Central memory CD8-positive, alpha-beta T cell (primary cell): ENCODE measurements around the gene MYT1.

ENCODE experiments used
- ATAC-seq: fragments of 150-1000 bp; cut with Tn5 transposase; replicated peaks from 2 replicates; pipeline ENCODE4 v1.10.0; 2022; ENCODE audit warnings: mild to moderate bottlenecking, moderate FRiP score, moderate number of reproducible peaks; ENCODE audit not compliant: poor library complexity, severe bottlenecking; ENCODE audit errors: extremely low read depth
- DNase-seq, 2 donors: peaks; one replicate each; pipeline ENCODE4 v3.0.0; 2021; ENCODE audit warnings: low spot score in 2 of 2
- H3K27ac Mint-ChIP-seq: one replicate; pipeline ENCODE4 v1.8.0; 2022; ENCODE audit warnings: low read depth, mild to moderate bottlenecking, moderate library complexity, mixed read lengths
- H3K27me3 Mint-ChIP-seq: one replicate; pipeline ENCODE4 v1.8.0; 2022; ENCODE audit warnings: mixed read lengths
- H3K36me3 Mint-ChIP-seq: one replicate; pipeline ENCODE4 v1.8.0; 2022; ENCODE audit warnings: mild to moderate bottlenecking, moderate library complexity, mixed read lengths; ENCODE audit not compliant: insufficient read depth
- H3K4me1 Mint-ChIP-seq: one replicate; pipeline ENCODE4 v1.8.0; 2022; ENCODE audit warnings: mixed read lengths
- H3K4me3 Mint-ChIP-seq: one replicate; pipeline ENCODE4 v1.8.0; 2022; ENCODE audit warnings: mild to moderate bottlenecking, moderate library complexity, mixed read lengths
- H3K9me3 Mint-ChIP-seq: one replicate; pipeline ENCODE4 v1.8.0; 2022; ENCODE audit warnings: mixed read lengths

The MYT1 gene

GRCh38 chr20:64199395-64199794, 35.1 kb downstream of the MYT1 start:
- no peak for DNase-seq
- Mint-ChIP-seq H3K4me3 (no peak overlapping the region), H3K9me3 (no peaks in the 10 kb centered on the region), H3K4me1 (no peaks in the 10 kb centered on the region), H3K36me3 (peaks cover 3% of the 10 kb centered on the region), H3K27ac (no peak overlapping the region), H3K27me3 (peaks cover 30% of the 10 kb centered on the region)
- no peak for ATAC-seq

- no peak overlapping the region for H3K4me3 Mint-ChIP-seq
- DNase-seq (no peak), ATAC-seq (no peak)
- no peaks in the 10 kb centered on the region for H3K9me3 Mint-ChIP-seq
- peaks cover 25% of the 10 kb centered on the region for H3K27me3 Mint-ChIP-seq
- H3K36me3 Mint-ChIP-seq: peaks cover 3% of the 10 kb centered on the region
- H3K4me1 Mint-ChIP-seq: no peaks in the 10 kb centered on the region
- no peak overlapping the region for H3K27ac Mint-ChIP-seq
Measured at GRCh38 chr20:64200740-64201139, 36.5 kb downstream of the MYT1 start.

GRCh38 chr20:64201653-64202052, 37.4 kb downstream of the MYT1 start:
- DNase-seq: no peak
- Mint-ChIP-seq H3K4me1 (no peaks in the 10 kb centered on the region), H3K9me3 (no peaks in the 10 kb centered on the region), H3K27me3 (peaks cover 25% of the 10 kb centered on the region), H3K36me3 (peaks cover 3% of the 10 kb centered on the region), H3K4me3 (no peak overlapping the region), H3K27ac (no peak overlapping the region)
- no peak for ATAC-seq

- ATAC-seq (no peak), DNase-seq (no peak)
- no peak overlapping the region for H3K4me3 Mint-ChIP-seq
- H3K4me1 Mint-ChIP-seq: no peaks in the 10 kb centered on the region
- H3K36me3 Mint-ChIP-seq: peaks cover 2% of the 10 kb centered on the region
- H3K27ac Mint-ChIP-seq: no peak overlapping the region
- peaks cover 34% of the 10 kb centered on the region for H3K27me3 Mint-ChIP-seq
- no peaks in the 10 kb centered on the region for H3K9me3 Mint-ChIP-seq
Measured at GRCh38 chr20:64203037-64203777, 39.0 kb downstream of the MYT1 start.

GRCh38 chr20:64205611-64206026, 41.4 kb downstream of the MYT1 start:
- H3K9me3 Mint-ChIP-seq: no peaks in the 10 kb centered on the region
- H3K36me3 Mint-ChIP-seq: no peaks in the 10 kb centered on the region
- H3K4me1 Mint-ChIP-seq: no peaks in the 10 kb centered on the region
- DNase-seq (no peak), ATAC-seq (no peak)
- H3K4me3 Mint-ChIP-seq: no peak overlapping the region
- peaks cover 35% of the 10 kb centered on the region for H3K27me3 Mint-ChIP-seq
- no peak overlapping the region for H3K27ac Mint-ChIP-seq

- H3K27ac Mint-ChIP-seq: no peak overlapping the region
- no peaks in the 10 kb centered on the region for H3K9me3 Mint-ChIP-seq
- ATAC-seq: no peak
Measured at GRCh38 chr20:64206614-64207013, 42.4 kb downstream of the MYT1 start.

GRCh38 chr20:64207641-64208590, 43.7 kb downstream of the MYT1 start:
- Mint-ChIP-seq H3K27ac (no peak overlapping the region), H3K27me3 (peaks cover 29% of the 10 kb centered on the region), H3K9me3 (no peaks in the 10 kb centered on the region), H3K36me3 (peaks cover 2% of the 10 kb centered on the region), H3K4me1 (peaks cover 7% of the 10 kb centered on the region), H3K4me3 (no peak overlapping the region)
- ATAC-seq (no peak), DNase-seq (no peak)

More at GRCh38 chr20:64206614-64207013, 42.4 kb downstream of the MYT1 start:
- H3K36me3 Mint-ChIP-seq: no peaks in the 10 kb centered on the region
- no peak for DNase-seq
- peaks cover 4% of the 10 kb centered on the region for H3K4me1 Mint-ChIP-seq
- H3K4me3 Mint-ChIP-seq: no peak overlapping the region
- peaks cover 29% of the 10 kb centered on the region for H3K27me3 Mint-ChIP-seq

- peaks cover 29% of the 10 kb centered on the region for H3K27me3 Mint-ChIP-seq
- no peaks in the 10 kb centered on the region for H3K9me3 Mint-ChIP-seq
- H3K4me1 Mint-ChIP-seq: peaks cover 7% of the 10 kb centered on the region
- H3K27ac Mint-ChIP-seq: no peak overlapping the region
- peaks cover 3% of the 10 kb centered on the region for H3K36me3 Mint-ChIP-seq
- no peak overlapping the region for H3K4me3 Mint-ChIP-seq
- no peak for DNase-seq
- ATAC-seq: no peak
Measured at GRCh38 chr20:64209148-64209547, 44.9 kb downstream of the MYT1 start.

- Mint-ChIP-seq H3K4me3 (no peak overlapping the region), H3K27ac (no peak overlapping the region), H3K9me3 (no peaks in the 10 kb centered on the region), H3K36me3 (peaks cover 3% of the 10 kb centered on the region), H3K4me1 (peaks cover 18% of the 10 kb centered on the region), H3K27me3 (peaks cover 38% of the 10 kb centered on the region)
- no peak for DNase-seq
- ATAC-seq: no peak
Measured at GRCh38 chr20:64210656-64211369, 46.6 kb downstream of the MYT1 start.

- Mint-ChIP-seq H3K4me3 (no peak overlapping the region), H3K4me1 (peaks cover 18% of the 10 kb centered on the region), H3K27ac (no peak overlapping the region), H3K36me3 (peaks cover 3% of the 10 kb centered on the region), H3K9me3 (no peaks in the 10 kb centered on the region), H3K27me3 (peaks cover 38% of the 10 kb centered on the region)
- DNase-seq (no peak), ATAC-seq (no peak)
Measured at GRCh38 chr20:64211874-64212658, 47.8 kb downstream of the MYT1 start.

GRCh38 chr20:64212755-64213154, 48.5 kb downstream of the MYT1 start:
- DNase-seq (no peak), ATAC-seq (no peak)
- Mint-ChIP-seq H3K27ac (no peak overlapping the region), H3K27me3 (peaks cover 33% of the 10 kb centered on the region), H3K4me1 (peaks cover 18% of the 10 kb centered on the region), H3K36me3 (peaks cover 3% of the 10 kb centered on the region), H3K4me3 (no peak overlapping the region), H3K9me3 (no peaks in the 10 kb centered on the region)

GRCh38 chr20:64214113-64214512, 49.9 kb downstream of the MYT1 start:
- Mint-ChIP-seq H3K9me3 (no peaks in the 10 kb centered on the region), H3K4me3 (no peak overlapping the region), H3K27ac (no peak overlapping the region), H3K27me3 (peaks cover 19% of the 10 kb centered on the region), H3K36me3 (peaks cover 3% of the 10 kb centered on the region), H3K4me1 (peaks cover 22% of the 10 kb centered on the region)
- ATAC-seq (no peak), DNase-seq (no peak)
